Neural crest cell (in vitro differentiated cells): ENCODE data around the gene MICAL3. TPM values are rescaled to one million over a fixed set of nuclear protein-coding genes. Genes with fewer than 3 reads are reported as not detected.

ENCODE experiments used
- DNase-seq: peaks from one replicate; pipeline ENCODE4 v3.0.0; 2021; ENCODE audit warnings: low read depth, mixed read lengths, low spot score
- H3K27ac Mint-ChIP-seq: one replicate; pipeline ENCODE4 v1.8.0; 2021; ENCODE audit warnings: mild to moderate bottlenecking, mixed read lengths; ENCODE audit not compliant: unreplicated experiment
- H3K27me3 Mint-ChIP-seq: 2 replicates; pipeline ENCODE4 v1.8.0; 2021; ENCODE audit warnings: low read depth, mild to moderate bottlenecking, mixed read lengths
- H3K36me3 Mint-ChIP-seq: 2 replicates; pipeline ENCODE4 v1.8.0; 2021; ENCODE audit warnings: low read depth, mild to moderate bottlenecking, mixed read lengths
- H3K4me1 Mint-ChIP-seq: 2 replicates; pipeline ENCODE4 v1.8.0; 2021; ENCODE audit warnings: mixed read lengths
- H3K4me3 Mint-ChIP-seq: one replicate; pipeline ENCODE4 v1.8.0; 2021; ENCODE audit warnings: mild to moderate bottlenecking, mixed read lengths
- H3K9me3 Mint-ChIP-seq: 2 replicates; pipeline ENCODE4 v1.8.0; 2021; ENCODE audit warnings: mixed read lengths
- total RNA-seq: library from RNA; stranded (reverse); gene quantifications from 2 replicates; pipeline ENCODE4 v1.2.1, GENCODE V29; 2021
- TF ChIP-seq, protein P1 (sequence below): fragments of 200-600 bp; sonication (generic); conservative IDR thresholded peaks from 2 replicates; pipeline ENCODE4 v1.5.0; 2021; ENCODE audit warnings: antibody characterized with exemption, mild to moderate bottlenecking

Gene MICAL3
- total RNA-seq, 1 donor from 2014 or later = 84.5 TPM

DNA sequence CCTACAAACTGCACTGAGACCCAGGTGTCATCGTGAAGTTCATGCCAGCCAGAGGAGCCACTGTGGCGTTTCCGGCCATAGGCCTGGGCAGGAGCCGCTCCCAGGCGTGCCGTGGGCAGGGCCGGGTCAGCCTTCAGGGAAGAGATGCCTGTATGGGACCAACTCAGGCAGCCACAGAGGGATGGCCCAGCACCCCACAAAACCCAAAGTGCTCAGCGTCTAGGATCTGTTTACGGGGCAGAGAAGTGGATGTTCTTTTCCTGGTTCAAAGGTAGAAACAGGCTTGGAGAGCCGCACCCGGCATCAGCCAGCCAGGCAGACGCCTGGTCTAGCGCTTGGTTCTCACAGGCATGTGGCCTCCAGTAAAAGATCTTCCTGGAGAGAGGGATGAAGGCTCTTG, 241.7 kb downstream of the MICAL3 start:
- no peak for DNase-seq
- no peak overlapping the region for H3K27ac Mint-ChIP-seq
- no peaks in the 10 kb centered on the region for H3K27me3 Mint-ChIP-seq
- H3K9me3 Mint-ChIP-seq = no peaks in the 10 kb centered on the region
- H3K4me3 Mint-ChIP-seq = peak overlapping the region; percentile 34
- TF ChIP-seq, protein P1, sequence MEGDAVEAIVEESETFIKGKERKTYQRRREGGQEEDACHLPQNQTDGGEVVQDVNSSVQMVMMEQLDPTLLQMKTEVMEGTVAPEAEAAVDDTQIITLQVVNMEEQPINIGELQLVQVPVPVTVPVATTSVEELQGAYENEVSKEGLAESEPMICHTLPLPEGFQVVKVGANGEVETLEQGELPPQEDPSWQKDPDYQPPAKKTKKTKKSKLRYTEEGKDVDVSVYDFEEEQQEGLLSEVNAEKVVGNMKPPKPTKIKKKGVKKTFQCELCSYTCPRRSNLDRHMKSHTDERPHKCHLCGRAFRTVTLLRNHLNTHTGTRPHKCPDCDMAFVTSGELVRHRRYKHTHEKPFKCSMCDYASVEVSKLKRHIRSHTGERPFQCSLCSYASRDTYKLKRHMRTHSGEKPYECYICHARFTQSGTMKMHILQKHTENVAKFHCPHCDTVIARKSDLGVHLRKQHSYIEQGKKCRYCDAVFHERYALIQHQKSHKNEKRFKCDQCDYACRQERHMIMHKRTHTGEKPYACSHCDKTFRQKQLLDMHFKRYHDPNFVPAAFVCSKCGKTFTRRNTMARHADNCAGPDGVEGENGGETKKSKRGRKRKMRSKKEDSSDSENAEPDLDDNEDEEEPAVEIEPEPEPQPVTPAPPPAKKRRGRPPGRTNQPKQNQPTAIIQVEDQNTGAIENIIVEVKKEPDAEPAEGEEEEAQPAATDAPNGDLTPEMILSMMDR = no peak
- no peaks in the 10 kb centered on the region for H3K36me3 Mint-ChIP-seq
- H3K4me1 Mint-ChIP-seq = peaks cover 37% of the 10 kb centered on the region

DNA sequence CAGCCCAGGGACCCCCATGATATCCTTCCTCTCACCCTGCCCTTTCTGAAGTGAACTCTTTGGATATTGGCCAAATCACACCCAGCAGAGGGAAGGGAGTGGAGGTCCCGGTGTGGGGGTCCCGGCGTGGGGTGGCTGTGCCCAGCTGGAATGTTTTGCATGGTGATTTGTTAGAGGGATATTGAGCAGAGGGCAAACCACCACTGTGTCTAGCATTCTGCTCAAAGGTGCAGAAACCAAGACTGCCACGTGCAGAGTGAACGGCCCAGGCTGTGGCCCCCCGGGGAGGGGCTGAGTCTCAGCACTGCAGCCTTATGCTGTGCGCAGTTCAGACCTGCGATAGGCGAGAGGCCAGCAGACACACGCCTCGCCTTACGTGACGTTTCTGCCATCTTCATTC, 242.2 kb downstream of the MICAL3 start:
- H3K4me1 Mint-ChIP-seq = peaks cover 36% of the 10 kb centered on the region
- H3K27ac Mint-ChIP-seq = no peak overlapping the region
- H3K27me3 Mint-ChIP-seq = no peaks in the 10 kb centered on the region
- H3K36me3 Mint-ChIP-seq = no peaks in the 10 kb centered on the region
- H3K9me3 Mint-ChIP-seq = no peaks in the 10 kb centered on the region
- DNase-seq = no peak
- H3K4me3 Mint-ChIP-seq = no peak overlapping the region
- TF ChIP-seq, protein P1 = no peak

DNA sequence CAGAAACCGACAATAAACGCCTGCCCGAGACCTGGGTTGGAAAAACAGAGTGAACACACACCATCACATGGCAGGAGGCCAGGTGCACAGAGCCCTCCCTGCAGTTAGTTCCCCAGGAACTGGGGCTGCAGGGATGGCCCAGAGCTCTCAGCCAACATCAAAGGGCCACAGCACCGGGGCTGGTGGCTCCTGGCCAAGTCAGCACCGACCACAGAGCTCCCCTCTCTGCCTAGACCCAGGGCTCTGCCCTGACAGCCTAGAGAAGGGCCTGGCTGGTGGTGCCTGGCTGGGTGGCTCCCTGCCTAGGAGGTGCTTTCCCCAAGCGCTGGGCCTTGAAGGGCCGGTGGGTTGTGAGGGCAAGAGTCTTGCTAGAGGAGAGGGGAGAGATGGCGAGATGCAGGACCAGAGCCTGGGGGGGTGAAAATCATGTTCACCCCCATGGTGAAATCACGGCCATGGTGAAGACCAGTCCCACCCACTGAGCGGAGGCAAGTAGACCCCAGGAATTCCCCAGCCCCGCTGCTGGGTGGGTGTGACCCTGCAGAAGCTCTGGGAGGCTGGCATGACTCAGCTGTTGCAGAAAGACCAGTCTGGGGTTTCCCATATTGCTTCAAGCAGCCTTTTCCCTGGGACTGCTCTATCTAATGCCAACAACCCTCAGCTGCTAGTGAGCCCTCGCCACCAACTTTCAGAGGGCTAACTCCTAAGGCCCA, 242.9 kb downstream of the MICAL3 start:
- Mint-ChIP-seq H3K9me3 (no peaks in the 10 kb centered on the region), H3K27ac (peak overlapping the region; percentile 50), H3K27me3 (no peaks in the 10 kb centered on the region), H3K4me3 (no peak overlapping the region), H3K4me1 (peaks cover 29% of the 10 kb centered on the region), H3K36me3 (no peaks in the 10 kb centered on the region)
- TF ChIP-seq, protein P1 = no peak
- no peak for DNase-seq

DNA sequence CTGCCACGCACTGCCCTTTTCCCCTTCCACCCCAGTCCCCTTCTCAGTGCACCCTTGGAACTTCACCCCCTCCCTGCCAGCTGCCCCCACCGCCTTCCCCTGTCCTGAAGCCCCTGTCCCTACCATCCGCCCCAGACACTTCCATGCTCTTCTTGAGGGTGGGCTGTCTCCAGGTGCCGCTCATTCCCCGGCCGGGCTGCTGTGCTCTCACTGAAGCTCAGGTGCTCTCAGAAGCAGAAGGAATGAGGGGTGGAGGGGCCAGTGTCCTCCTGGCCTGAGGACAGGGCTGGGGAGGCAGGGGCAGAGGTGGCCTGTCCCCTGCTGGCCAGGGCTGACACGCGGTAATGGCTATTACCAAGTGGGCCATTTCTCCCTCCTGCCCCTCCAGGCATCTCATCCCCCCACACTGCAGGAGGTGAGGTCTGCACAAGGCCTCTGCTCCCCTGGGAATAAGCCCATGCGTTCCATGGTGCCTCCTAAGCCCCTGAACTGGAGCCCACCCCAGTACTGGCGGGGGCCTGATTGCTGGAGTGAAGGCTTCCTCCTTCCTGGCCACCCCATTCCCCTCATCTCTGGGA, 243.5 kb downstream of the MICAL3 start:
- TF ChIP-seq, protein P1 = no peak
- peaks cover 32% of the 10 kb centered on the region for H3K4me1 Mint-ChIP-seq
- DNase-seq = no peak
- H3K27ac Mint-ChIP-seq = no peak overlapping the region
- H3K27me3 Mint-ChIP-seq = no peaks in the 10 kb centered on the region
- no peaks in the 10 kb centered on the region for H3K36me3 Mint-ChIP-seq
- H3K9me3 Mint-ChIP-seq = no peaks in the 10 kb centered on the region
- no peak overlapping the region for H3K4me3 Mint-ChIP-seq

DNA sequence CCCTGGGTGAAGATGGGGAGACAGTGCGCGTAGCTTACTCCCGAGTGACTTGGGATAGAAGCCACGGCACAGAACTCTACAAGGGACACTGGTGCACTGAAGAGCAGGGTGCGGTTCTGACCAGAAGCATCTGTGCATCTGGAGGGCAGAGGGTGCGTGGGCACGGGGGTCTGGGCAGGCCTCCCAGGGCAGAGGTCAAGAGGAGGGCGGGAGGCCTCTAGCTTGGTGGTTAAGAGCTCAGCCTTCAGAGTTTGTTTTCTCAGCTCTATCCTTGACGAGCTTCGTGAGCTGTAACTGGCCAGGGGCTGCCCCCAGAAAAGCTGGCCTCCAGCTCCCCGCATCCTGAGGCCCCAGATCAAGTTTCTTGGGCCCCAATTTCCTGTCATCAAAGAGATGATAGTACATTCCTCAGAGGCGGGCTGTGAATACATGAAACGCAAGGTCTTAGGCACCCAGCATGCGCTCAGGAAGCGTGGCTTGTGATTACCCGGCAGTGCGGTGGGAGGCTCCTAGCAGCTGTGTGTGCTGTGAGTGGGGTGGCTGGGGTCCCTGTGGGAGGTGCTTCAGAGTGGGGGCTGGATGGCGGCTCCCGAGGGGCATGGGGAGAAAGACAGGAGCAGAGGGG, 244.1 kb downstream of the MICAL3 start:
- H3K36me3 Mint-ChIP-seq = no peaks in the 10 kb centered on the region
- peaks cover 37% of the 10 kb centered on the region for H3K4me1 Mint-ChIP-seq
- no peak overlapping the region for H3K4me3 Mint-ChIP-seq
- TF ChIP-seq, protein P1 = no peak
- DNase-seq = no peak
- H3K27me3 Mint-ChIP-seq = peaks cover under 1% of the 10 kb centered on the region
- H3K9me3 Mint-ChIP-seq = no peaks in the 10 kb centered on the region
- no peak overlapping the region for H3K27ac Mint-ChIP-seq
